Measurements from ENCODE around the gene TRIM46. TPM values are rescaled to one million over a fixed set of nuclear protein-coding genes. Genes with fewer than 3 reads are reported as not detected.

The TRIM46 gene
- polyA plus RNA-seq, 3 donors, result 0.13 TPM; not detected in 2

DNA sequence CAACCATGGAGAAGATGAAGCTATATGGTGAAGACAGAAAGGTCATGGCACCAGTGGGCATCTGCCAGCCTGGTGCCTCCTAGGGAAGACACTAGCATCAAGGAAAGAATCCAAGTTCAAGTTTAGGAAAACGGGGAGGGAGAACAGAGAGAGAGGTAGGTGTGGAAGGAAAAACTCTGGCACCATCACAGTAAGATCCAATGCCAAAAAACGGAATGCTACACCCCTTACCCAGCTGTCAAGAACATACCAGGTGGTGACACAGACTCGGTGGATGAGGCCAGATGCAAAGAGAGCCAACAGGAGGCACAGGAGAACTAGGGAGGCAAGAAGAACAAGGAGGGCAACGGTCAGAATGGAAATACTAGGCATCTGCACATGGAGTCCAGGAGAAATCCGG lies 4.1 kb upstream of the TRIM46 start:
- H3K4me3 Mint-ChIP-seq, result no peak overlapping the region
- no peak for DNase-seq
- no peaks in the 10 kb centered on the region for H3K9me3 ChIP-seq (replicated peaks in 1 of 2; ENCODE audit: control insufficient read depth in 1 of 2, insufficient read depth in 1 of 2, low read length in 2 of 2)
- no peak overlapping the region for H3K9ac ChIP-seq (ENCODE audit: insufficient read depth, low read length, poor library complexity, severe bottlenecking)
- intact Hi-C loops (cut with micrococcal nuclease), result loop anchor here in 1 of 2 donors (5.0 kb wide), 1 partner anchor 42 kb away; the partner anchor contains the start of gene EFNA1
- H3K4me3 ChIP-seq (replicated peaks in 1 of 3; ENCODE audit: low read depth in 2 of 3, low read length in 3 of 3), result no peak overlapping the region
- no peak overlapping the region for H3K27ac ChIP-seq (ENCODE audit: low read depth in 1 of 2, low read length in 2 of 2)
- TF ChIP-seq CTCF (IDR thresholded peaks at IDR 0.05), result no peak
- H3K4me2 ChIP-seq (replicated peaks; ENCODE audit: extremely low read depth, low read length, poor library complexity, severe bottlenecking), result no peak overlapping the region
- no peak overlapping the region for H2AFZ ChIP-seq (ENCODE audit: insufficient read depth, low read depth, low read length, poor library complexity, severe bottlenecking)
- H3K27me3 ChIP-seq (ENCODE audit: control insufficient read depth in 2 of 2, insufficient read depth in 2 of 2, low read length in 2 of 2), result peaks cover 0 to 15% of the 10 kb centered on the region in 2 donors
- no peaks in the 10 kb centered on the region for H4K20me1 ChIP-seq (ENCODE audit: insufficient read depth, low read length)
- H3K27me3 Mint-ChIP-seq (ENCODE audit: low read depth in 3 of 3), result peaks cover 19 to 34% (median 31%) of the 10 kb centered on the region in 3 donors
- peaks cover 37% of the 10 kb centered on the region for H3K4me1 Mint-ChIP-seq
- H3K79me2 ChIP-seq (ENCODE audit: insufficient read depth, low read length), result peaks cover 21% of the 10 kb centered on the region
- peaks cover 14 to 19% of the 10 kb centered on the region in 2 donors for H3K36me3 ChIP-seq (replicated peaks in 1 of 2; ENCODE audit: control insufficient read depth in 1 of 2, insufficient read depth in 2 of 2, low read length in 2 of 2)
- peaks cover 19 to 30% of the 10 kb centered on the region in 2 donors for H3K36me3 Mint-ChIP-seq
- WGBS (ENCODE audit: insufficient coverage), result 100% methylated on average over 2 of the region's 5 CpGs
- peaks cover 0 to 7% (median 4%) of the 10 kb centered on the region in 7 donors for H3K9me3 Mint-ChIP-seq
- peaks cover 38 to 40% of the 10 kb centered on the region in 2 donors for H3K4me1 ChIP-seq (ENCODE audit: control insufficient read depth in 1 of 2, insufficient read depth in 2 of 2, low read length in 2 of 2)
- H3K27ac Mint-ChIP-seq, result no peak overlapping the region

- TF ChIP-seq CTCF (IDR thresholded peaks at IDR 0.05), result no peak
- H3K4me3 Mint-ChIP-seq, result no peak overlapping the region
- H3K9me3 Mint-ChIP-seq, result peaks cover 0 to 3% (median 0%) of the 10 kb centered on the region in 7 donors
- H3K27me3 Mint-ChIP-seq (ENCODE audit: low read depth in 3 of 3), result peaks cover 20 to 39% (median 38%) of the 10 kb centered on the region in 3 donors
- intact Hi-C loops (cut with micrococcal nuclease), result loop anchor here in 1 of 2 donors (5.0 kb wide), 1 partner anchor 33 kb away; the partner anchor contains the start of gene SLC50A1
- no peak overlapping the region for H3K4me3 ChIP-seq (replicated peaks in 1 of 3; ENCODE audit: low read depth in 2 of 3, low read length in 3 of 3)
- no peak for DNase-seq
- peaks cover 14 to 19% of the 10 kb centered on the region in 2 donors for H3K36me3 ChIP-seq (replicated peaks in 1 of 2; ENCODE audit: control insufficient read depth in 1 of 2, insufficient read depth in 2 of 2, low read length in 2 of 2)
- H4K20me1 ChIP-seq (ENCODE audit: insufficient read depth, low read length), result no peaks in the 10 kb centered on the region
- no peak overlapping the region for H3K9ac ChIP-seq (ENCODE audit: insufficient read depth, low read length, poor library complexity, severe bottlenecking)
- H3K27ac ChIP-seq (ENCODE audit: low read depth in 1 of 2, low read length in 2 of 2), result no peak overlapping the region
- no peak overlapping the region for H2AFZ ChIP-seq (ENCODE audit: insufficient read depth, low read depth, low read length, poor library complexity, severe bottlenecking)
- H3K4me2 ChIP-seq (replicated peaks; ENCODE audit: extremely low read depth, low read length, poor library complexity, severe bottlenecking), result no peak overlapping the region
- H3K4me1 ChIP-seq (ENCODE audit: control insufficient read depth in 1 of 2, insufficient read depth in 2 of 2, low read length in 2 of 2), result peaks cover 44 to 47% of the 10 kb centered on the region in 2 donors
- peaks cover 43% of the 10 kb centered on the region for H3K4me1 Mint-ChIP-seq
- no peak overlapping the region for H3K27ac Mint-ChIP-seq
- H3K36me3 Mint-ChIP-seq, result peaks cover 19 to 30% of the 10 kb centered on the region in 2 donors
- peaks cover 0 to 15% of the 10 kb centered on the region in 2 donors for H3K27me3 ChIP-seq (ENCODE audit: control insufficient read depth in 2 of 2, insufficient read depth in 2 of 2, low read length in 2 of 2)
- H3K9me3 ChIP-seq (replicated peaks in 1 of 2; ENCODE audit: control insufficient read depth in 1 of 2, insufficient read depth in 1 of 2, low read length in 2 of 2), result no peaks in the 10 kb centered on the region
- no CpG with 5 or more reads among the region's 2 CpGs for WGBS (ENCODE audit: insufficient coverage)
- peaks cover 21% of the 10 kb centered on the region for H3K79me2 ChIP-seq (ENCODE audit: insufficient read depth, low read length)
Measured at GRCh38 chr1:155170101-155170785, 3.4 kb upstream of the TRIM46 start.

Measured in CD14-positive monocyte (primary cell).